ENCODE measurements around the gene NLK. TPM values are rescaled to one million over a fixed set of nuclear protein-coding genes. Genes with fewer than 3 reads are reported as not detected.
A peak's percentile ranks its signal among the peaks of the same experiment; 100 is the strongest.
"Not testable (repeated sequence)": the region's sequence is repeated elsewhere in the genome, so short reads cannot be mapped to it uniquely, and the experiment has no call there.

The NLK gene
- total RNA-seq, 1 donor from 2014 or later: 17.5 TPM

DNA sequence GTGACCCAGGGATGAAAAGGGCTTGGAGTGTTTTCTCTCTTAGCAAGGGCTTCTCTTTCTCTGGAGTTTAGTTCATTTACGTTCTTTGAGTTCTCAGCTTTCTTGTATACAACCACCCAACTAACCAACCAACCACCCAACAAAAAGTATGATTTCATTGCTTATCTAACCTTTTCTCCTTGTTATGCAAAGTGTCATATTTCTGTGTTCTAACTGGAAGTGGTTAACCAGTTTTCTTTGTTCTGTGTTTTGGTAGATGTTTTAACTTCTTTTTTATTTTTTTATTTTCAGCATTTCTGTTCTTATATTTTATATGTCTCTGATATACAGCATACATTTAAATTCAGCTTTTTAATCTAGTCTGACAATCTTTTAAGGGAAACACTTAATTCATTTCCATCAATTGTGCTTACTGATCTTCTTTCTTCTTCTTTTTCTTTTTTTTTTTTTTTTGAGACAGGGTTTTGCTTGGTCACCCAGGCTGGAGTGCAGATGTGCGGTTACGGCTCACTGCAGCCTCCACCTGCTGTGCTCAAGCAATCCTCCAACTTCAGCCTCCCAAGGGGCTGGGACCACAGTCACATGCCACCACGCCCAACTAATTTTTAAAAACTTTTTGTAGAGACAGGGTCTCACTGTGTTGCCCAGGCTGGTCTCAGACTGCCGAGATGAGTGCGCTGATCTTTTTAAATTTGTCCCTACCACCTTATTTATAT is 29.6 kb downstream of the NLK start:
- peaks cover 8% of the 10 kb centered on the region for H3K9me3 Mint-ChIP-seq (ENCODE audit: unreplicated experiment)
- peaks cover 21% of the 10 kb centered on the region for H3K4me1 Mint-ChIP-seq (ENCODE audit: unreplicated experiment)
- no peak for DNase-seq (ENCODE audit: extremely low spot score, unreplicated experiment)
- H3K27me3 Mint-ChIP-seq (ENCODE audit: unreplicated experiment): no peaks in the 10 kb centered on the region
- H3K4me3 Mint-ChIP-seq (ENCODE audit: unreplicated experiment): no peak overlapping the region
- peaks cover 5% of the 10 kb centered on the region for H3K36me3 Mint-ChIP-seq (ENCODE audit: unreplicated experiment)
- peak overlapping the region; percentile 19 for H3K27ac Mint-ChIP-seq (ENCODE audit: unreplicated experiment)
- TF ChIP-seq, protein P1, sequence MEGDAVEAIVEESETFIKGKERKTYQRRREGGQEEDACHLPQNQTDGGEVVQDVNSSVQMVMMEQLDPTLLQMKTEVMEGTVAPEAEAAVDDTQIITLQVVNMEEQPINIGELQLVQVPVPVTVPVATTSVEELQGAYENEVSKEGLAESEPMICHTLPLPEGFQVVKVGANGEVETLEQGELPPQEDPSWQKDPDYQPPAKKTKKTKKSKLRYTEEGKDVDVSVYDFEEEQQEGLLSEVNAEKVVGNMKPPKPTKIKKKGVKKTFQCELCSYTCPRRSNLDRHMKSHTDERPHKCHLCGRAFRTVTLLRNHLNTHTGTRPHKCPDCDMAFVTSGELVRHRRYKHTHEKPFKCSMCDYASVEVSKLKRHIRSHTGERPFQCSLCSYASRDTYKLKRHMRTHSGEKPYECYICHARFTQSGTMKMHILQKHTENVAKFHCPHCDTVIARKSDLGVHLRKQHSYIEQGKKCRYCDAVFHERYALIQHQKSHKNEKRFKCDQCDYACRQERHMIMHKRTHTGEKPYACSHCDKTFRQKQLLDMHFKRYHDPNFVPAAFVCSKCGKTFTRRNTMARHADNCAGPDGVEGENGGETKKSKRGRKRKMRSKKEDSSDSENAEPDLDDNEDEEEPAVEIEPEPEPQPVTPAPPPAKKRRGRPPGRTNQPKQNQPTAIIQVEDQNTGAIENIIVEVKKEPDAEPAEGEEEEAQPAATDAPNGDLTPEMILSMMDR (IDR thresholded peaks at IDR 0.05): no peak

DNA sequence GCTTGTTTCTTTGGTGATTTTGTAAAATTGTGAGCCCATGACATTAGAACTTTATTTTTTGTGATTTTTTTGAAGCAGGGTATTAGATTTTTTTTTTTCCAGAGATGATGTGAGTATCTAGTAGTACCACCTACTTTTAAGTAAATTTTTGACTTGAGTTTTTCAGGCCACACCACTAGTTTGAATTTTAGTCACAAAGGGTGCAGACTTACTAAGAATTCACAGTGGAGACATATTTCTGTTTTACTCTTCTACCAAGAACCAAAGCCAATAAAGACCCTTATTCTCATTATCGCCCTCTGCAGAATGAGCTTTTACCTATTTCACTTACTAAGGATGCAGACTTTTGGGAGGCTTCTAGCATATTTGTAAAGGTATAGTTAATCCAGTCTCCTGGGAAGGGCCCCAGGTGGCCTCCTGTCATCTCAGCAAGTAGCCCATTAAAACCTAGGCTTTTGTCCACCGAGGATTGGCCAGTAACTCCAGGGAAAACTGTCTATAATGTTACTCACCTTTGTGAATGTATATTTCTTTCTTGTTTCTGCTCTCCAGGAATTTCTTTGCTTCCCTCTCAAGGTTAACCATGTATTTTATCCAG is 30.6 kb downstream of the NLK start:
- no peaks in the 10 kb centered on the region for H3K27me3 Mint-ChIP-seq (ENCODE audit: unreplicated experiment)
- TF ChIP-seq, protein P1 (IDR thresholded peaks at IDR 0.05): no peak
- DNase-seq (ENCODE audit: extremely low spot score, unreplicated experiment): no peak
- H3K4me3 Mint-ChIP-seq (ENCODE audit: unreplicated experiment): no peak overlapping the region
- H3K4me1 Mint-ChIP-seq (ENCODE audit: unreplicated experiment): peaks cover 21% of the 10 kb centered on the region
- H3K9me3 Mint-ChIP-seq (ENCODE audit: unreplicated experiment): peaks cover 8% of the 10 kb centered on the region
- no peak overlapping the region for H3K27ac Mint-ChIP-seq (ENCODE audit: unreplicated experiment)
- H3K36me3 Mint-ChIP-seq (ENCODE audit: unreplicated experiment): peaks cover 5% of the 10 kb centered on the region

DNA sequence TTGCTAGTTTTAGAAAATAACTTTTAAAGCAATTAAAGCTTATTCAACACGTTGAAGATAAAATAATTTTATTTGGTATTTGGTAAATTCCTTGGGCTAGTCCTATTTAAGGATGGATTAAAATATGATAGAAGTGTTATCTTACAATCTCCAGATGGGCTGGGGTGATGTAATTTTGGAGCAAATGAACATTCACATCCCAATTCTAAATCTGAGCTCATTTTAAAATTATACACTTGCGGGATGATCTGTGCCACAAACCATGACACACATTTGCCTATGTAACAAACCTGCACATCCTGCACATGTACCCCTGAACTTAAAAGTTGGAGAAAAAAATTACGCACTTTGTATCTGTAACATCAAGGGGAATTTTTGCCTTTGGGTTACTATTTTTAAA is 31.5 kb downstream of the NLK start:
- no peak overlapping the region for H3K27ac Mint-ChIP-seq (ENCODE audit: unreplicated experiment)
- no peak overlapping the region for H3K4me3 Mint-ChIP-seq (ENCODE audit: unreplicated experiment)
- peaks cover 5% of the 10 kb centered on the region for H3K36me3 Mint-ChIP-seq (ENCODE audit: unreplicated experiment)
- peaks cover 8% of the 10 kb centered on the region for H3K9me3 Mint-ChIP-seq (ENCODE audit: unreplicated experiment)
- H3K27me3 Mint-ChIP-seq (ENCODE audit: unreplicated experiment): no peaks in the 10 kb centered on the region
- DNase-seq (ENCODE audit: extremely low spot score, unreplicated experiment): no peak
- TF ChIP-seq, protein P1 (IDR thresholded peaks at IDR 0.05): no peak
- peaks cover 23% of the 10 kb centered on the region for H3K4me1 Mint-ChIP-seq (ENCODE audit: unreplicated experiment)

DNA sequence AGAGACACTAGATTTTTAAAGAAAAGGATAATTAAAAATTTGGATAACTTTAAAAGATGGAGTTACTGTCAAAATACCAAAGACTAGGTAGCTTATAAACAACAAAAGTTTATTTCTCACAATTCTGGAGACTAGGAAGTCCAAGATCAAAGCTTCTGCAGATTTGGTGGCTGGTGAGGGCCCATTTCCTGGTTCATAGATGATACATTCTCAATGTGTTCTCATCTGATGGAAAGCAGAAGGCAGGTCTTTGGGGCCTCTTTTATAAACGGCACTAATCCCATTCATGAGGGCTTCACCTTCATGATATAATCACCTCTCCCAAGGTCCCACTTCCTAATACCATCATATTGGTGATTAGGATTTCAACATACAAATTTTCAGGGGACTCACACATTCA is 33.7 kb downstream of the NLK start:
- no peaks in the 10 kb centered on the region for H3K27me3 Mint-ChIP-seq (ENCODE audit: unreplicated experiment)
- peaks cover 27% of the 10 kb centered on the region for H3K4me1 Mint-ChIP-seq (ENCODE audit: unreplicated experiment)
- peaks cover 4% of the 10 kb centered on the region for H3K9me3 Mint-ChIP-seq (ENCODE audit: unreplicated experiment)
- no peak overlapping the region for H3K27ac Mint-ChIP-seq (ENCODE audit: unreplicated experiment)
- no peak overlapping the region for H3K4me3 Mint-ChIP-seq (ENCODE audit: unreplicated experiment)
- TF ChIP-seq, protein P1 (IDR thresholded peaks at IDR 0.05): no peak
- DNase-seq (ENCODE audit: extremely low spot score, unreplicated experiment): no peak
- peaks cover 4% of the 10 kb centered on the region for H3K36me3 Mint-ChIP-seq (ENCODE audit: unreplicated experiment)

DNA sequence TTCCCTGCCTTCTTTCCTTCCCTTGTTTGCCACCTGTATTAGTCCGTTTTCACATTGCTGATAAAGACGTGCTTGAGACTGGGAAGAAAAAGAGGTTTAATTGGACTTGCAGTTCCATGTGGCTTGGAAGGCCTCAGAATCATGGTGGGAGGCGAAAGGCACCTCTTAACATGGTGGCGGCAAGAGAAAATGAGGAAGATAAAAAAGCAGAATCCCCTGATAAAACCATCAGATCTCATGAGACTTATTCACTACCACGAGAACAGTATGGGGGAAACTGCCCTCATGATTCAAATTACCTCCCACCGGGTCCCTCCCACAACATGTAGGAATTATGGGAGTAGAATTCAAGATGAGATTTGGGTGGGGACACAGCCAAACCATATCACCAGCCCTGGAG is 34.7 kb downstream of the NLK start:
- not testable (repeated sequence) for H3K27me3 Mint-ChIP-seq (ENCODE audit: unreplicated experiment); H3K9me3 Mint-ChIP-seq (ENCODE audit: unreplicated experiment)

More for the DNA sequence above, 34.7 kb downstream of the NLK start:
- H3K27ac Mint-ChIP-seq (ENCODE audit: unreplicated experiment); DNase-seq (ENCODE audit: extremely low spot score, unreplicated experiment); H3K36me3 Mint-ChIP-seq (ENCODE audit: unreplicated experiment); H3K4me3 Mint-ChIP-seq (ENCODE audit: unreplicated experiment): not testable (repeated sequence)
- H3K4me1 Mint-ChIP-seq (ENCODE audit: unreplicated experiment): peaks cover 26% of the 10 kb centered on the region
